GM21825 (cell line): ENCODE data around the gene MT4.
"Not testable (repeated sequence)": the region's sequence is repeated elsewhere in the genome, so short reads cannot be mapped to it uniquely, and the experiment has no call there.

ENCODE experiments used
- ATAC-seq: cut with Tn5 transposase; IDR thresholded peaks from one replicate; pipeline ENCODE4 v1.9.1; 2021; ENCODE audit warnings: mild to moderate bottlenecking, moderate library complexity; ENCODE audit not compliant: unreplicated experiment

Gene MT4

GRCh38 chr16:56558024-56558747 lies 6.7 kb upstream of the MT4 start:
- ATAC-seq = no peak

- no peak for ATAC-seq
Observed at GRCh38 chr16:56559109-56559508, 5.8 kb upstream of the MT4 start.

- no peak for ATAC-seq
Observed at GRCh38 chr16:56560447-56560846, 4.4 kb upstream of the MT4 start.

- no peak for ATAC-seq
Observed at GRCh38 chr16:56561126-56561525, 3.7 kb upstream of the MT4 start.

GRCh38 chr16:56569971-56570370 lies 5.1 kb downstream of the MT4 start:
- no peak for ATAC-seq

GRCh38 chr16:56571525-56571924 lies 6.7 kb downstream of the MT4 start:
- ATAC-seq = no peak

- ATAC-seq = no peak
Observed at GRCh38 chr16:56574625-56575024, 9.8 kb downstream of the MT4 start.

GRCh38 chr16:56576585-56577299 lies 11.9 kb downstream of the MT4 start:
- no peak for ATAC-seq

GRCh38 chr16:56577300-56577625 lies 12.4 kb downstream of the MT4 start:
- no peak for ATAC-seq

- no peak for ATAC-seq
Observed at GRCh38 chr16:56580391-56581048, 15.6 kb downstream of the MT4 start.

- not testable (repeated sequence) for ATAC-seq
Observed at GRCh38 chr16:56582911-56583310, 18.0 kb downstream of the MT4 start.

GRCh38 chr16:56583351-56584168 lies 18.7 kb downstream of the MT4 start:
- no peak for ATAC-seq

- ATAC-seq = no peak
Observed at GRCh38 chr16:56584276-56584675, 19.4 kb downstream of the MT4 start.

- no peak for ATAC-seq
Observed at GRCh38 chr16:56588781-56589140, 23.9 kb downstream of the MT4 start.

- ATAC-seq = no peak
Observed at GRCh38 chr16:56589141-56590039, 24.5 kb downstream of the MT4 start, which contains the start of gene MT3. TSS of gene MT3 (plus strand) at chr16:56589528. CDS start at chr16:56589591, 63 bp downstream.

GRCh38 chr16:56591377-56592060 lies 26.6 kb downstream of the MT4 start:
- no peak for ATAC-seq

- no peak for ATAC-seq
Observed at GRCh38 chr16:56593573-56594291, 28.9 kb downstream of the MT4 start.

GRCh38 chr16:56594292-56594619 lies 29.4 kb downstream of the MT4 start:
- ATAC-seq = no peak

- no peak for ATAC-seq
Observed at GRCh38 chr16:56600398-56600999, 35.6 kb downstream of the MT4 start.
